HK-2 (cell line): ENCODE results near the gene TOMM7.
"Not testable (repeated sequence)": the region's sequence is repeated elsewhere in the genome, so short reads cannot be mapped to it uniquely, and the experiment has no call there.

Experiments used
- DNase-seq: peaks from one replicate; pipeline ENCODE4 v3.0.0-alpha.2; 2018; ENCODE audit not compliant: unreplicated experiment

Gene TOMM7

DNA sequence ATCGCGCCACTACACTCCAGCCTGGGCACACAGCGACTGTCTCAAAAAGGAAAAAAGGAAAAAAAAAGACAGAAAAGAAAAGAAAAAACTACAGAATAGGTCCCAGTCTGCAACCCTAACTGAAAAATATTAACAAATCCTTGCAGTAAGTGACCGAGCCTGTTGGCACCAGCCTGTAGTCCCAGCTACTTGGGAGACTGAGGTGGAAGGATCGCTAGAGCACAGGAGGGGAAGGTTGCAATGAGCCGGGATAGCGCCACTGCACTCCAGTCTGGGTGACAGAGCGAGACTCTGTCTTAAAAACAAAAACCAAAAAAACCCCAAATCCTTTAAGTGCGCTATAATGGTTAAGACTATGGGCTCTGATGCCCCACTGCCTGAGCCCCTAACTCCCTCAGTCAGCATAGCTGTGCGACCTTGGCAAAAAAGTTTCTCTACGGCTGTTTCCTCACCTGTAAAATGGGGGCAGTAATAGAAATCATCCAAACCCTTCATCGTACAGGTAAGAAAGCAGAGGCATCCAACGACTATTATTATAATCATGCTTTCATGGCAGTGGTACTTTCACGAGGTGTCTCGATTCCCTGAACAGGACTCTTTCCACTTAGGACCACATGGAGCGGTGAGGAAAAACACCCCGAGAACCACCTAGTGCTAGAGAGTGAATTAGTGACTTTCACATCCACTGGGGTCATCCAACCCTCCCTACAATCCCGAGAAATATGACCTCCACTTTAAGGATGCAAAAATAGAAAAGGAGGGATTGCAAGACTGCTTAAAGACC, 755 bp downstream of the TOMM7 start:
- DNase-seq = peak; percentile 5

DNA sequence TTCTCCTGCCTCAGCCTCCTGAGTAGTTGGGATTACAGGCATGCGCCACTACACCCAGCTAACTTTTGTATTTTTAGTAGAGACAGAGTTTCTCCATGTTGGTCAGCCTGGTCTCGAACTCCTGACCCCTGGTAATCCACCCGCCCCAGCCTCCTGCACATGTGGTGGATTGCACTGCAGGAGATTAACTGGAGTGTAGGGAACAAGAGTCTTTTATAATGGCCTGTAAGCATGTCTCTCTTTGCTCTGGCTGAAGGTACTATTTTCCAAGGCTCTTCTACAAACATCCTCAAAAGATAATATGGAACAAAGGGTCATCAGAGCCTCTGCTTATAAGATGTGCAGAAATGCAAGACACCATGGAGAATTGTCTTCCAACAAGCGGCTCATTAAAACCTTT, 3.2 kb downstream of the TOMM7 start:
- DNase-seq = no peak

DNA sequence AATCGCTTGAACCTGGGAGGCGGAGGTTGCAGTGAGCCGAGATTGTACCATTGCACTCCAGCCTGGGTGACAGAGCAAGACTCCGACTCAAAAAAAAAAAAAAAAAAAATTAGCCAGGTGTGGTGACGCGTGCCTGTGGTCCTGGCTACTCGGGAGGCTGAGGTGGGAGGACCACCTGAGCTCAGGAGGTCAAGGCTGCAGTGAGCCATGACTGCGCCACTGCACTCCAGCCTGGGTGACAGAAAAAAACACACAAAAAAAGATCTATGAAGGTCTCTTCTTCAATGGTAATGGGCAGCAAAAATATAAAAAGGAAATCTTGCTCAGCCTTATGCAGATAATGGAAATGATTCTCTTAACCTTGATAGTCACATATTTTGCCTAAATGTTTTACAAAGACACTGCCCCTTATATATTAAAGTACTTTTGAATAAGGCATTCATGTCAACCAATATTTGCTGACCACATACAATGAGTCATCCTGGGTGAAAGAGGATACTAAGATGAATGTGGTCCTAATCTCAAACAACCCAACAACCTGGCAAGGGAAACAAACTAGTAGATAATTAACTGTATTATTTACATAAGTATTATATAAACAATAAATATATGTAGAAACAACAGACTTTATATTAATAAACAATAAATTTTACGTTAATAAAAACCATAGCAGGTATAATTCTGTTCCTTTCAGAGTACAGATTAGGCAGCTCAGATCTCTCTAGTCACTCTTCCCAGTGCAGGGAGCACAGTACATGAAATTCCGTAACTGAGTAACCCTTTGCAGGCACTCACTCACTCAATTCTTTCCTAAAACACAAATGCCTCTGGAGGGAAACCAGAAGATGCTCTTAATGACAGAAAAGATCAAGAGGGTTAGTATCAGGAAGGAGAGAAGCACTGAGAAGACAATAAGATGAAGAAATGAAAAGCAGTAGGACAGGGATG, 8.1 kb downstream of the TOMM7 start:
- no peak for DNase-seq

DNA sequence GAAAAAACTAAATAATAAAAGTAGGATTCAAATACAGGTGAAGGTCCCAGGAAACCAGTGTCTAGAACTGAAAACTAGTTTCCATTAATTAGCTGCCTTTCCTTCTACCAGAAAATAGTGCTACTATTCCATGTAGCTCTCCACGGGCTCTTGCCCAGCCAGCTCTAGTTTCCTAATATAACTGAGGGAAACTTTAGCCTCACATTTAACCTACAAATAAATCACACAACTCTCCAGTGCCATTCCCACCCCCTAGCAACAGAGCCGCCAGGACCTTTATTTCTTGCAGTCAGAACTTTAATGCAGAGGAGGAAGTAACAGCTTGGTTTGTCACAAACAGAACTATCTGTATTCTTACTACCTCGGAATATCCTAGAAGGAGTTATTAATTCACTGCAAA, 10.3 kb downstream of the TOMM7 start:
- DNase-seq = no peak

DNA sequence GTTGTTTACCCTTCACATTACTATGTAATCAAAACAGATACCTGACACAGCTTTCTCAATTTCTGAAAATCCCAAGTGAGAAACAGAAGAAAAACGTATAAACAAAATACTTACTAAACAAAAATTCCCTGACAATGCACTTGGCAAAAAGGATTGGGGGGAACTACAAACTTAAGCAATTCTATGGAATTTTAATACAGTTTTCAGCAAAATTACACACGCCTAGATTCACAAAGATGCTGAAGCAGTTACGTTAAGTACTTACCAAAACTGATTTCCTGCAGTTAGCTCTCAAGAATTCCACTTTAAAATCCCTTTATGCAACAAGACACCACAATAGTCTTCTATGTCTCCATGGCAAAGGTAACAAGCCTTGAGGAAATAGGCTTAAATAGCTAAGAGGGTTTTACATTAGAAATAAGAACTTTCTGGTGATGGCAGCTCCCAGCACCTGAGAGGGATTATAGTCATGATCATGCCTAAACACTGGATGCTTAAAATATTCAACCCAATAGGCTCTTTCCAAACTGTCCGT, 10.8 kb downstream of the TOMM7 start:
- DNase-seq = no peak

DNA sequence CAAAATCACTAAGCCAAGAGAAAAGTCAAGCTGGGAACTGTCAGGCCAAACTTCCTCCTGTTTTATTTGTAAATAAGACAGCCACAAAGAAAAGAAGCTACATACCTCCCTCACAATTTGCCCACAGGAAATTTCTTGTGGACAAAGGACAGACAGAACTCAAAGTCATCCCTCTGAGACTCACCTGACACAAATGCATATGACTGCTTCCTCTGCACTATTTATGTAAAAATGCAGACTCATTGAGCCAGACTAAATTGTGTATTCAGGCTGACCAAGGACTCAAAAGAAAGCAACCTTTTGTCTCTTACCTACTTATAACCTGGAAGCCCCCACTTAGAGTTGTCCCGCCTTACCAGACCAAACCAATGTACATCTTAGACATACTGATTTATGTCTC, 11.8 kb downstream of the TOMM7 start:
- DNase-seq = no peak

DNA sequence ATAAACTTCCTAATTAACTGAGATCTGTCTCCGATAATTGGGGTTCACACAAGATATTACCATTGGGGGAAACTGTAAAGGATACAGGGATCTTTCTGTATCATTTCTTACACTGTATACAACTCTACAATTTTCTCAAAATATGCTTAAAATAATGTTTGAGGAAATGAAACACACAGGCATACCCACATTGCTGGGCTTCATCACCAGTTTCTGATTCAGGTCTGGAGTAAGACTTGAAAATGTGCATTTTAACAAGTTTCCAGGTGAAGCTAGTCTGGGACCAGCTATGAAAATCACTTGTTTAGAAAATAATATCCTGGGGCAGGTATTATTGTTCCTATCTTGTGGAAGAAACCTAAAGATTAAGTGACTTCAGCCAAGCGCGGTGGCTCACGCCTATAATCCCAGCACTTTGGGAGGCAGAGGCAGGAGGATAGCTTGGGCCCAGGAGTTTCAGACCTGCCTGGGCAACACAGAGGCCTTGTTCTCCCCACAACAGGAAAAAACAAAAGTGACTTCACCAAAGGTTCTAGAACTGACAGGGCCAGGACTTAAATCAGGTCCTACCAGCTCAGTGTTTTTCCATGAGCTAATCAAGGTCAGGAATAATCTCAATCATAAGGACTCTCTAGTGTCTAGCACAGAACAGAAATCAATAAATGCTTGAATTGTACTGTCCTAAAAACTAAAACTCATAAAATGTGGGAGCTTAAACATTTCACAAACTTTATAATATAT, 12.6 kb downstream of the TOMM7 start:
- DNase-seq = no peak

DNA sequence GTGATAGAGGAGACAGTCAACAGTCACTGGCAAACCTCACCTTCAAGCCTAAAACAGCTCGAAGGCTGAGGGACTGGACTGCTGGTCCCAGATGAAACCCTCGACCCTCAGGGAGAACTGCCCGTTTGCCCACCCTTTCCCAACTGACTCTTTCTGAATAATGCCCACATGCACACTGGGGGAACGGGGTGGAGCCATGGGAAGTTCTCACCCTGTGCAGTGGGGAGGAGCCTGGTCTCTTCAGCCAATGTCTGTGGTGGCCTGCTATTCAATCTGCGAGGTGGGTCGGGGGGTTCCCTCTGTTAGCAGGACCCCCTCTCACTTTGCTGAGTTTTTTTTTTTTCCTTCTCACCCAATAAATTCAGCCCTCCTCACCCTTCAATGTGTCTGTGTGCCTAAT, 14.5 kb downstream of the TOMM7 start:
- DNase-seq = no peak

DNA sequence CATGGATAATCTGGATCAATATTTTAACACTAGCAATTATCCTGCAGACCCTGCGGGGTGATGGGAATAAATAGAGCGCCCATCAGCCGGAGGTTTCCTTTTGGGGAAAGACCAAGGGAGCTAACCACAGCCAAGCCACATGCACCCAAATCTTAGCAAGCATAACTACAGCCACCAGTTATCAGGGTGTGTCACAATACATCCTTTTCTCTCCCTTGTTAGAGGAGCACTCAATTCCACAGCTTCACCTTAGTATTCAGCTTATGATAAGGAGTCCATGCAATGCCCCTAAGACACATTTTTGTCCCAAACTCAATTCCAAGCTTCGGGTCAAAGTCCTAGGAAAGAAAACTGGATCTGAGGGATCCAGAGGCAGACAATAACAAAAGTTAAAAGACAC, 15.9 kb downstream of the TOMM7 start:
- DNase-seq = no peak

DNA sequence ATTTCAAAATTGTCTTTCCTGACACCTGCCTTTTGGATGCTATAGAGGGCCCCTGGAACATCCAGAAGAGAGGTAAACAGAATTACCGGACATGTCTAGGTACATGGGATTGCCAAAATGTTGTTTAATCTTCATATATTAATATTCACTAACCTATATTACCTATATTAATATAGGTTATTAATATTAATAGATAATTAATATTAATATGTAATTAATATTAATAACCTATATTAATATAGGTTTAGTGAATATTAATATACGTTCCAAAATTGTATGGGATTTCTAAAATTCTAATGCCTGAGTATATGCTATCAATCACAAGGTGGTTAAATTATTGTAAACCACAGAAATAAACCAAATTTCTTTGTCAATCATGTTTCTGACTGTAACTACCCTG, 17.4 kb downstream of the TOMM7 start:
- no peak for DNase-seq

DNA sequence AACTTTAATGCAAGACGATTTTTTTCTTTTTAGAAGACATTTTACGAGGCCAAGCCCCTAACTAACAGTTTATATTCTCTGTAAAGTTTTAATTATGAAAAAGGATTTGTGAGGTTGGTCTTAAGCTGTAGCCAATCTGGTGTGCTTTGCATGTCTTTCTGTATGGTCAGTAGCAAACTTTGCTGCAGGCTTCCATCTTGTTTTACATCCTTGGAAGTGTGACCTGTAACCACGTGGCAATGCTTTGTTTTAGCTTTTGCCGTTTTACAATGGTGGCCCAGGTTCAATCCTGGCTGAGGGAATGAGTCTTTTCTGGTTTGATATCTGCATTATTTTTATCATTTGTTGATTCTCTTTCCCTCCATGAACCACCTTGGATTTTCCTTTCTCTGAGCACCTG, 19.8 kb downstream of the TOMM7 start:
- DNase-seq = not testable (repeated sequence)

DNA sequence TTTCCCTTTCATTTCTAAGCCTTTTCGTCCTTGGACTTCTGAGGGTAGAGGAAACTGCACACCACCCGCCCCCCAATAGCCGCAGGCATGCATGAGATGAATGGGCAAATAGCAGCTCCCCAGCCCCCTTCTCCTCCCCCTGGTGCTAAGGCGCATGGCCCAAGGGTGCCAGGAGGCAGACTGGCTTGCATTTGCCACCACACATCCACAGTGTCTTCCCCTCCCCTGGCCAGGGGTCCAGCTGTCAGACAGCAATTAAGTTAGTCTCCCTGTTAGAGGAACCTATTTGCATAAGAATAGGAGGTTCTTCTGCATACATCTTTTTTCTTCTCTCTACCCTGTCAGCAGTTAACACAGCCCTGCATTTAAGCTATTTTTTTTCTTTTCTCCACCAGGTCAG, 20.2 kb downstream of the TOMM7 start:
- no peak for DNase-seq

DNA sequence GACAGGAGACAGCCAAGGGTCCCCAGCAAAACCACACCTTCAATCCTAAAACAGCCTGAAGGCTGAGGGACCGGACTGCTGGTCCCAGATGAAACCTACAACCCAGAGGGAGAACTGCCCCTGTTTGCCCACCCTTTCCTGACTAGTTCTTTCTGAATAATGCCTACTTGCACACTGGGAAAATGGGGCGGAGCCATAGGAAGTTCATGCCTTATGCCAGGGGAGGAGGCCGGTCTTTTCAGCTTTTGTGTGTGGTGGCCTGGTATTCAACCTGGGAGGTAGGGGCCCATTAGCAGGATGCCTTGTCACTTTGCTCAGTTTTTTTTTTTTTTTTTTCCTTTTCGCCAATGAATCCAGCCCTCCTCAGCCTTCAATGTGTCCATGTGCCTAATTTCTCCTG, 20.7 kb downstream of the TOMM7 start:
- DNase-seq = no peak

DNA sequence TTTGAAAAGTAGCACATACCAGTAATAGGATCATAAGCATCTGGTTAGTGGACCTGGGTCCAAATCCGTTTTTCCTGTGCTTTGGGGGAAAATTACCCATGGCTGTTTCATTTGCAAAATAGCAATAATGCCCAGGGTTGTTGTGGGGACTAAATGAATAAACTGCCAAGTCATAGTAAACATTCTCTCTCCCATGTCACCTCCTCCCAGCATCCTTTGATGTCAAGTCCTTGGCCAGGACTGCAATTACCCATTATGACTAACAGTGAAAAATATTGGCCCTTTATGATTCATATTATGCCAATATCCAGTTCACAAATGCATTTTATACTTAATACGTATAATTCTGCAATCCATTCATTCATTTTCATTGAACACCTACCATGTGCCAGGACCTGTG, 23.0 kb downstream of the TOMM7 start:
- no peak for DNase-seq

DNA sequence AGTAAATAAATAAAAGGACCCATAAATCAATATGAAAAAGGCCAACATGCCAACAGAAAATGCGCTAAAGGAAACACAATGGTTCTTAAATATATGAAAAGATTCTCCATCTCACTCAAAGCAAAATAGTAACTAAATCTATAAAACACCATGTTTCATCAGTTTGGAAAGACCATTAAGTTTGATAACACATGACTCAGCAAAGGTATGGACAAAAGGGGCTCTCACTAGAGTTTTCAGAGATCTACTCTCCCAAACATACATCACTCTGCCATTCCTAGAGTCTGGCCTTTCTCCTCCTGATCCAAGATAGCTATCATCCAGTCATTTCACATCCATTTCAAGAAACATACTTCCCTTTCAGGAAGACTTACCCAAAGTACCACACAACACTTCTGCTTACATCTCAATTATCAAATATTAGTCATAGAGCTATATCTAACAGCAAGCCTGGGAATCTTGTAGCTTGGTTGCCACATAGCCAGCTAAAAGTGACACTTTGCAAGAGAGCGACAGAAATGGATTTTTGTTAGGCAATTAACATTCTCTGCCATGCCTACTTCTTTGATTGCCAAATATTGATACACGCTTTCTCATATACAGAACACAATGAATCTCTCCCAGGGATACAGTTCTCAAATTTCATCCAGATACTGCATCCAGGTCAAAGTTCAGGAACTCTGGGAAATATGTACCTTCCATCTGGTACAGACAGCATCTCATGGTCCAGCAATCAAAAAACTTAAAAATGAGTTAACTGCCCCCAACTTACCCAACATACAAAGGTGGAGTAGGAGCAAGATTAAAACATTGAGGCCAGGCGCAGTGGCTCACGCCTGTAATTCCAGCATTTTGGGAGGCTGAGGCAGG, 28.8 kb downstream of the TOMM7 start:
- no peak for DNase-seq

DNA sequence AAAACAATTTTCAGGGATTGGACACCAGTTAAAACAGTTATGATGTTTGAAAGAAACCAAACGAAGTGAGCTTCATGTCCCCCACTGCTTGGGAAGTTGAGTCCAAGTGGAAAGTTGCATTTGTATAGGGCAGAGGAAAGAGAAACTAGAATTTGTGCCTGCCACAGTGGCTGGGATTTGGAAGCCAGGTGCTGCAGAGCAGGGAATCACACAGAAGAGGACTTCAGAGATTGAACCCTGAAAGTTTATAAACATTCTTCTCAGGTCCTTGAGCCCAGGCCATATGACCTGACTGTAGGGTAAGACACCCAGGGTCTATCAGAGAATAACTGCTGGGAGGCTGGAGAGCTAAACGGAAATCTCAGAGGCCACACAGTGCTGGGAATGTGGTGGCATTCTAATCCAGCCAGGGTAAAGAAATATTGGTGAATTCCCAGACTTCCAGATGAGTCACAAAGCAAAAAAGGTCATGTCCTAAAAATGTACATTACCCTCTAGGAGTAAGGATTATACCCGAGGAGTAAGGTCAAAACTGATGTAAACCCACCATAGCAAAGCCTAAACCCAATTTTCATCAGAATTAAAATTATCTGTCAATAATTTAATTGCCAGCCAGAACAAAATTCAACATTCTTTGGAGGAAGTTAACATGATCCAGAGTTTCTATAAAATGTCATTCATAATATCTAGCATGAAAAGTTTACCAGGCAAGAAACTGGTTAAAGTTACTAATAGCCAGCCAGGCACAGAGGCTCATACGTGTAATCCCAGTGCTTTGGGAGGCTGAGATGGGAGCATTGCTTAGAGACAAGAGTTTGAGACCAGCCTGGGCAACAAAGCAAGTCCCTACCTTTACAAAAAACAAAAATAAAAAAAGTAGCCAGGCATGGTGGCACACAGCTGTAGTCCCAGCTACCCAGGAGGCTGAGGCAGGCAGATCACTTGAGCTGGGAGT, 31.2 kb downstream of the TOMM7 start:
- no peak for DNase-seq

DNA sequence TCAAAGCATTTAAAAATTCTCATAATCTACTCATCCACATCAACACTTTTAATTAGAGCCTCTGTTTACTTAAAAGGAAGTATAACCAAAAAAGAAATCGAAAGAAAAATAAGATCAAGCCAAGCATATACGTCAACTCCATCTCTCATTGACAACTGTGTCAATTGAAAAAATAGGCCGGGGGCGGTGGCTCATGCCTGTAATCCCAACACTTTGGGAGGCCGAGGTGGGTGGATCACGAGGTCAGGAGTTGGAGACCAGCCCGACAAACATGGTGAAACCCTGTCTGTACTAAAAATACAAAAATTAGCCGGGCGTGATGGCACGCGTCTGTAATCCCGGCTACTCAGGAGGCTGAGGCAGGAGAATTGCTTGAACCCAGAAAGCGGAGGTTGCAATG, 32.0 kb downstream of the TOMM7 start:
- not testable (repeated sequence) for DNase-seq

DNA sequence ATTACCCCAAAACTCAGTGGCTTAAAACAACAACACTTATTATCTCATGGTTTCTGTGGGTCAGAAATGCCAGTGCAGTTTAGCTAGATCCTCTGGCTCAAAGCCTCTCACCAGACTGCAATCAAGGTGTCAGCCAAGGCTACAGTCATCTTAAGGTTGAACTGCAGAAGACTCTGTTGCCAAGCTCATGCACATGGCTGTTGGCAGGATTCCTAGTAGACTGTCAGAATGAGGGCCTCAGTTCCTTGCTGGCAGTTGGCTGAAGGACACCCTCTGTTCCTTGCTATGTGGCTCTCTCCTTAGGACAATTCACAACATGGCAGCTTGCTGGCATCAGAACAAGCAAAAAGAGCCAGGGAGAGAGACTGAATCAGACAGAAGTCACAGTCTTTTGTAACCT, 34.7 kb downstream of the TOMM7 start:
- no peak for DNase-seq

DNA sequence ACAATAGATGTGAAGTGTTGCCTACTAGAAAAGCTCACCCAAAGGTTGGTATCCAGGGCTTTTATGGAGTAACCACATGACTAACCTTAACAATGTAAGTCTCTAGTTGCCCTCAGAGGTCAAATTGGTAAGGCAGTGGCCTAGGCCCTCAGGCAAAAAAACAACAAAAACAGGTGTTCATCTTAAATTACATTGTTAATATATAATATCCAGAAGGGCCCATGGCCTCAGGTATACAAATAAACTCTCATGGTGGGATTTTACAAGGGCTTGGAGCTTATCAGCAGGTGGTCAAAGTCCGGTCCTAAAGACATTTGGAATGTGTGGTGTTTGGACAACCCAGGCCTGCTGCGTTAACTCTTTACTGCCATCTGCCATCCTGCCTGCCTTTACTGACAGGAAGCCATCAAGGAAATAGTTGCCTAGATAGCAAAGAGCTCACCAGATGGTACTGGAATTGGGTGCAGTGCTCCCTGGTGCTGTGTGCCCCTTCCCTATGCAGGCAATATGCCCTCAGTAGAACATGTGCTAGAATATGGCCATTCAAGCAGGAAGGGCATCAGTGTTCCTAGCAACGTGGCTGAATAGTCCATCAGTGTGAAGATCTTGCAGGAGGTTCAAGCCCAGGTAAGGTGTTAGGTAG, 36.2 kb downstream of the TOMM7 start:
- no peak for DNase-seq
